ENCODE data around the gene CALY.

Gene CALY

DNA sequence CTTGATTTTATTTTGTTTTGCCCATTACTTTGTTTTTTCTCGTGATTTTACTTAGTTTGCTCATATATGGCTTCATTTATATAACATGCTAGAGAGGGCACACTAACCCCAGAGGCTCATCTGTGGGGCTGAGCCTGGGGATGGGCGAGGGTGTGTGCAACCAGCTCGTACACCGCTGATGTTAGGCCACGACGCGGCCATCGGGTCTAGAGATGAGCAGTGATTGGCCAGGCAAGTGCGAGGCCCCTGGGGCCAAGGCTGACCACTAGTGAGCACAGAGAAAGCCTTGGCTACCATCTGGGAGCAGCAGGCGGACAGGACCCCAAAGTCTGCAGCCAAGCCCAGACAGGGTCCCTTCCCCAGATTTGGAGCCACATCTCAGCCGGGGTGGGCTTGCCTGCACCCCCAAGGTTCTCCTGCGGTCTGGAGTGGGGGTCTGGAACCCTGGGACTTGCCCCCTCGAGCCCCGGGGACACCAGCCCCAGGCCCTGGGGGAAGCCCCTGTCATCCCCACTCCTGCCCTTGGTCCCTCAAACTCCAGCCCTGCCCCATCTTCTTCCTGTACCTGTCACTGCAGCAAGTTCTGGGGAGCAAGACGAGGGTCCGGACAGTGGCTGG is 17.4 kb upstream of the CALY start:
- H3K27me3 ChIP-seq (ENCODE audit: insufficient read depth, poor library complexity, severe bottlenecking): peaks cover 5% of the 10 kb centered on the region
- DNase-seq (ENCODE audit: low read depth in 1 of 2, low spot score in 1 of 2): no peak
- H3K4me3 ChIP-seq (replicated peaks; ENCODE audit: insufficient read depth, low read length): no peak overlapping the region
- TF ChIP-seq SPI1 (IDR thresholded peaks at IDR 0.05; ENCODE audit: borderline replicate concordance, low read depth) (no peak), POLR2AphosphoS5 (IDR thresholded peaks at IDR 0.05; ENCODE audit: low read depth) (no peak), GABPA (IDR thresholded peaks at IDR 0.05; ENCODE audit: low read depth) (no peak)
- TF ChIP-seq, protein P1, sequence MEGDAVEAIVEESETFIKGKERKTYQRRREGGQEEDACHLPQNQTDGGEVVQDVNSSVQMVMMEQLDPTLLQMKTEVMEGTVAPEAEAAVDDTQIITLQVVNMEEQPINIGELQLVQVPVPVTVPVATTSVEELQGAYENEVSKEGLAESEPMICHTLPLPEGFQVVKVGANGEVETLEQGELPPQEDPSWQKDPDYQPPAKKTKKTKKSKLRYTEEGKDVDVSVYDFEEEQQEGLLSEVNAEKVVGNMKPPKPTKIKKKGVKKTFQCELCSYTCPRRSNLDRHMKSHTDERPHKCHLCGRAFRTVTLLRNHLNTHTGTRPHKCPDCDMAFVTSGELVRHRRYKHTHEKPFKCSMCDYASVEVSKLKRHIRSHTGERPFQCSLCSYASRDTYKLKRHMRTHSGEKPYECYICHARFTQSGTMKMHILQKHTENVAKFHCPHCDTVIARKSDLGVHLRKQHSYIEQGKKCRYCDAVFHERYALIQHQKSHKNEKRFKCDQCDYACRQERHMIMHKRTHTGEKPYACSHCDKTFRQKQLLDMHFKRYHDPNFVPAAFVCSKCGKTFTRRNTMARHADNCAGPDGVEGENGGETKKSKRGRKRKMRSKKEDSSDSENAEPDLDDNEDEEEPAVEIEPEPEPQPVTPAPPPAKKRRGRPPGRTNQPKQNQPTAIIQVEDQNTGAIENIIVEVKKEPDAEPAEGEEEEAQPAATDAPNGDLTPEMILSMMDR (IDR thresholded peaks at IDR 0.05; ENCODE audit: insufficient read depth, low read length): no peak
- TF ChIP-seq, protein P2, sequence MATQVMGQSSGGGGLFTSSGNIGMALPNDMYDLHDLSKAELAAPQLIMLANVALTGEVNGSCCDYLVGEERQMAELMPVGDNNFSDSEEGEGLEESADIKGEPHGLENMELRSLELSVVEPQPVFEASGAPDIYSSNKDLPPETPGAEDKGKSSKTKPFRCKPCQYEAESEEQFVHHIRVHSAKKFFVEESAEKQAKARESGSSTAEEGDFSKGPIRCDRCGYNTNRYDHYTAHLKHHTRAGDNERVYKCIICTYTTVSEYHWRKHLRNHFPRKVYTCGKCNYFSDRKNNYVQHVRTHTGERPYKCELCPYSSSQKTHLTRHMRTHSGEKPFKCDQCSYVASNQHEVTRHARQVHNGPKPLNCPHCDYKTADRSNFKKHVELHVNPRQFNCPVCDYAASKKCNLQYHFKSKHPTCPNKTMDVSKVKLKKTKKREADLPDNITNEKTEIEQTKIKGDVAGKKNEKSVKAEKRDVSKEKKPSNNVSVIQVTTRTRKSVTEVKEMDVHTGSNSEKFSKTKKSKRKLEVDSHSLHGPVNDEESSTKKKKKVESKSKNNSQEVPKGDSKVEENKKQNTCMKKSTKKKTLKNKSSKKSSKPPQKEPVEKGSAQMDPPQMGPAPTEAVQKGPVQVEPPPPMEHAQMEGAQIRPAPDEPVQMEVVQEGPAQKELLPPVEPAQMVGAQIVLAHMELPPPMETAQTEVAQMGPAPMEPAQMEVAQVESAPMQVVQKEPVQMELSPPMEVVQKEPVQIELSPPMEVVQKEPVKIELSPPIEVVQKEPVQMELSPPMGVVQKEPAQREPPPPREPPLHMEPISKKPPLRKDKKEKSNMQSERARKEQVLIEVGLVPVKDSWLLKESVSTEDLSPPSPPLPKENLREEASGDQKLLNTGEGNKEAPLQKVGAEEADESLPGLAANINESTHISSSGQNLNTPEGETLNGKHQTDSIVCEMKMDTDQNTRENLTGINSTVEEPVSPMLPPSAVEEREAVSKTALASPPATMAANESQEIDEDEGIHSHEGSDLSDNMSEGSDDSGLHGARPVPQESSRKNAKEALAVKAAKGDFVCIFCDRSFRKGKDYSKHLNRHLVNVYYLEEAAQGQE (IDR thresholded peaks at IDR 0.05; ENCODE audit: insufficient replicate concordance, low read depth): no peak
- no peak overlapping the region for H3K27ac ChIP-seq (replicated peaks)

DNA sequence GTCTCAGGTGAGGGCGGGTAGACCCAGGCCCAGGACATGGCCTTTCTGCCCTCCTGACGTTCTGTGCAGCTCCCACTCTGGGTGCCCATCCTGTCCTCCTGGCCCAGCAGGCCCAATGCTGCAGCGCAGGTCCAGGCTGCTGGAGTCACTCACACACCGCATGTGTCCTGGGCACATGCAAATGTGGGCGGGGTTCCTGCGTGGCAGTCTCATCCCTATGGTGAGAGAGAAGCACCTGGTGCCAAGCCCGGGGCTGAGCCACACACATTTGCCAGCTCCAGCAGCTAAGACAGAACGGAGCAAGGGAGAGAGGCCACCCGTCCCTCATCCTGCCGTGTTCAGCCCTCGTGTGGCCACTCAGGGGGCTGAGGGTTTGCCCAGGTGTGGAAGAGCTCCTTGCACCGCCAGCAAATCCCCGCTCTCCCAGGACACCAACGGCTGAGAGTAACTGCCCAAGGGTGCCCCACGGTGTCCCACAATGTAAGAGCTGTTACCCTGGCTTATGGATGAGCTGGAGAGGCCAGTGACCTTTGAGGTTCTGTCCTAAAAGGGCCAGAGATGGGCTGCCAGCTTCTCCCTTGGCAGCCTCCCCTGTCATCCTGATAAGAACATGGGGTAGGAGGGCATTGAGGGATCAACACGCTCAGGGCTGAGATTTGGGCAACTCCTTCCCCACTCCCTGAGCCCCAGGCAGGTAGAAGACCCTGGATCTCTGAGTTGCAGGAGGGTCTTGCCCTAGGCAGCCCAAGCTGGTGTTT is 16.7 kb upstream of the CALY start:
- no peak for DNase-seq (ENCODE audit: low read depth in 1 of 2, low spot score in 1 of 2)
- no peak for TF ChIP-seq GABPA (IDR thresholded peaks at IDR 0.05; ENCODE audit: low read depth)
- TF ChIP-seq, protein P2 (IDR thresholded peaks at IDR 0.05; ENCODE audit: insufficient replicate concordance, low read depth): no peak
- TF ChIP-seq POLR2AphosphoS5 (IDR thresholded peaks at IDR 0.05; ENCODE audit: low read depth): no peak; the same call in 1 of the 2 replicates
- TF ChIP-seq, protein P1 (IDR thresholded peaks at IDR 0.05; ENCODE audit: insufficient read depth, low read length): no peak
- TF ChIP-seq SPI1 (IDR thresholded peaks at IDR 0.05; ENCODE audit: borderline replicate concordance, low read depth): no peak
- H3K27ac ChIP-seq (replicated peaks): no peak overlapping the region
- peaks cover 5% of the 10 kb centered on the region for H3K27me3 ChIP-seq (ENCODE audit: insufficient read depth, poor library complexity, severe bottlenecking)
- no peak overlapping the region for H3K4me3 ChIP-seq (replicated peaks; ENCODE audit: insufficient read depth, low read length)

DNA sequence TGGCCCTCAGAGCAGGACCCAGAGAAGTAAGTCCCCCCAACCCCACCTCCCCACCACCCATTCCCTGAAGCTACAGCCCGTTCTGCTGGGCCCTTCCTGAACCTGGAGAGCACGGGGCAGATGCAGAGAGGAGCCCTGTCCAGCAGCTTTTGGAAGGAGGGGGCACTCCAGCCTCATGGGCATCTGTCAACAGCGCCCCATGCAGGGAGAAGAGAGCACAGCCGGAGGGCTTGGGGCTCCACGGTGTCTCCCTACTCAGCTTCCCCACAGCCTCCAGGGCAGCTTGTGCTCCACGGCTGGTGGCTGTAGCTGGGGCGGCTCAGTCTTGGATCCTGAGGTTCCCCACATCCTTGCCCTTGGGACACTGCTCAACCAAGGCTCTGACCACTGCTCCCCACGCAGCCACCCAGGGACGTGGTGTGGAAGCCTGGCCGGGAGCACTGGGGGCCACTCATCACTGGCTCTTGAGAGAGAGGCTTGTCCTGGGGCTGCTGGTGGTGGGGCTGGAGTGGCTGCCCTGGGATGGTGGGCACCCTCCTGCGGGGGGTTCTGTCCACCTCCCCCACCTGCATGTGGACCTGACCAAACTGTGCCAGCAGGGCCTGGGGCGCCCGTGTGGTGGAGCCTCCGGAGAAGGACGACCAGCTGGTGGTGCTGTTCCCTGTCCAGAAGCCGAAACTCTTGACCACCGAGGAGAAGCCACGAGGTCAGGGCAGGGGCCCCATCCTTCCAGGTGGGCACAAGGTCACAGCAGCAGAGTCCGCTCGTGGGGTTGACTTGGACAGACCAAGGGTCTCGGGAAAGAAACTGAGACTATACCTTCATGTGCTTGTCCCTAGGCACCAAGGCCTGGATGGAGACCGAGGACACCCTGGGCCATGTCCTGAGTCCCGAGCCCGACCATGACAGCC is 15.0 kb upstream of the CALY start:
- TF ChIP-seq POLR2AphosphoS5 (IDR thresholded peaks at IDR 0.05; ENCODE audit: low read depth): no peak
- TF ChIP-seq SPI1 (IDR thresholded peaks at IDR 0.05; ENCODE audit: borderline replicate concordance, low read depth): no peak
- TF ChIP-seq GABPA (IDR thresholded peaks at IDR 0.05; ENCODE audit: low read depth): no peak
- TF ChIP-seq, protein P2 (IDR thresholded peaks at IDR 0.05; ENCODE audit: insufficient replicate concordance, low read depth): no peak
- TF ChIP-seq, protein P1 (IDR thresholded peaks at IDR 0.05; ENCODE audit: insufficient read depth, low read length): no peak
- no peak for DNase-seq (ENCODE audit: low read depth in 1 of 2, low spot score in 1 of 2)
- no peak overlapping the region for H3K4me3 ChIP-seq (replicated peaks; ENCODE audit: insufficient read depth, low read length)

More for the DNA sequence above, 15.0 kb upstream of the CALY start:
- Histone ChIP-seq H3K27ac (replicated peaks) (no peak overlapping the region), H3K27me3 (ENCODE audit: insufficient read depth, poor library complexity, severe bottlenecking) (peaks cover 5% of the 10 kb centered on the region)
